Upper lobe of right lung (tissue), 1 donor: Measurements from ENCODE around the gene MYL5. TPM values are rescaled to one million over a fixed set of nuclear protein-coding genes. Genes with fewer than 3 reads are reported as not detected.

ENCODE experiments used
- ATAC-seq: fragments of 200-7000 bp; cut with Tn5 transposase; one replicate; pipeline ENCODE4 v1.9.1; 2020; ENCODE audit warnings: mild to moderate bottlenecking, moderate library complexity
- DNase-seq: peaks from one replicate; pipeline ENCODE4 v3.0.0-alpha.2; 2020
- H3K27ac ChIP-seq: fragments of 200-600 bp; one replicate; pipeline ENCODE4 v1.8.0; 2022
- H3K27me3 ChIP-seq: fragments of 200-600 bp; one replicate; pipeline ENCODE4 v1.8.0; 2022; ENCODE audit warnings: mild to moderate bottlenecking
- H3K36me3 ChIP-seq: fragments of 200-600 bp; one replicate; pipeline ENCODE4 v1.8.0; 2022
- H3K4me1 ChIP-seq: fragments of 200-600 bp; one replicate; pipeline ENCODE4 v1.8.0; 2022
- H3K4me3 ChIP-seq: fragments of 200-600 bp; one replicate; pipeline ENCODE4 v1.8.0; 2022; ENCODE audit warnings: mild to moderate bottlenecking
- H3K9me3 ChIP-seq: fragments of 200-600 bp; one replicate; pipeline ENCODE4 v1.8.0; 2022
- intact Hi-C: fragments of 100-400 bp; cut with DNase I; formaldehyde crosslinking; loops from one replicate; pipeline ENCODE4 v1.11.0; 2022
- total RNA-seq: library from RNA; stranded (reverse); fragmentation: NEBNext Ultra II Directional; extraction: Animal tissue kit (Norgen Biotek cat#: 25700); gene quantifications from one replicate; pipeline ENCODE4 v1.2.1, GENCODE V29; 2021
- TF ChIP-seq, protein P1 (sequence below): fragments of 200-600 bp; IDR thresholded peaks from one replicate; pipeline ENCODE4 v1.8.0; 2022; ENCODE audit warnings: antibody characterized with exemption
- donor health status: DM: no; HTN: yes; CAD: no; lungs with severe emphysema.

Gene MYL5
- total RNA-seq, 1 donor from 2014 or later = 9.7 TPM

GRCh38 chr4:684623-685327 lies 10.4 kb downstream of the MYL5 start:
- H3K36me3 ChIP-seq = no peaks in the 10 kb centered on the region
- no peaks in the 10 kb centered on the region for H3K27me3 ChIP-seq
- TF ChIP-seq, protein P1, sequence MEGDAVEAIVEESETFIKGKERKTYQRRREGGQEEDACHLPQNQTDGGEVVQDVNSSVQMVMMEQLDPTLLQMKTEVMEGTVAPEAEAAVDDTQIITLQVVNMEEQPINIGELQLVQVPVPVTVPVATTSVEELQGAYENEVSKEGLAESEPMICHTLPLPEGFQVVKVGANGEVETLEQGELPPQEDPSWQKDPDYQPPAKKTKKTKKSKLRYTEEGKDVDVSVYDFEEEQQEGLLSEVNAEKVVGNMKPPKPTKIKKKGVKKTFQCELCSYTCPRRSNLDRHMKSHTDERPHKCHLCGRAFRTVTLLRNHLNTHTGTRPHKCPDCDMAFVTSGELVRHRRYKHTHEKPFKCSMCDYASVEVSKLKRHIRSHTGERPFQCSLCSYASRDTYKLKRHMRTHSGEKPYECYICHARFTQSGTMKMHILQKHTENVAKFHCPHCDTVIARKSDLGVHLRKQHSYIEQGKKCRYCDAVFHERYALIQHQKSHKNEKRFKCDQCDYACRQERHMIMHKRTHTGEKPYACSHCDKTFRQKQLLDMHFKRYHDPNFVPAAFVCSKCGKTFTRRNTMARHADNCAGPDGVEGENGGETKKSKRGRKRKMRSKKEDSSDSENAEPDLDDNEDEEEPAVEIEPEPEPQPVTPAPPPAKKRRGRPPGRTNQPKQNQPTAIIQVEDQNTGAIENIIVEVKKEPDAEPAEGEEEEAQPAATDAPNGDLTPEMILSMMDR = no peak
- no peak for ATAC-seq
- intact Hi-C loops = no loop called here
- H3K4me1 ChIP-seq = peaks cover 44% of the 10 kb centered on the region
- no peak for DNase-seq
- H3K27ac ChIP-seq = no peak overlapping the region
- H3K4me3 ChIP-seq = no peak overlapping the region
- H3K9me3 ChIP-seq = no peaks in the 10 kb centered on the region

DNA sequence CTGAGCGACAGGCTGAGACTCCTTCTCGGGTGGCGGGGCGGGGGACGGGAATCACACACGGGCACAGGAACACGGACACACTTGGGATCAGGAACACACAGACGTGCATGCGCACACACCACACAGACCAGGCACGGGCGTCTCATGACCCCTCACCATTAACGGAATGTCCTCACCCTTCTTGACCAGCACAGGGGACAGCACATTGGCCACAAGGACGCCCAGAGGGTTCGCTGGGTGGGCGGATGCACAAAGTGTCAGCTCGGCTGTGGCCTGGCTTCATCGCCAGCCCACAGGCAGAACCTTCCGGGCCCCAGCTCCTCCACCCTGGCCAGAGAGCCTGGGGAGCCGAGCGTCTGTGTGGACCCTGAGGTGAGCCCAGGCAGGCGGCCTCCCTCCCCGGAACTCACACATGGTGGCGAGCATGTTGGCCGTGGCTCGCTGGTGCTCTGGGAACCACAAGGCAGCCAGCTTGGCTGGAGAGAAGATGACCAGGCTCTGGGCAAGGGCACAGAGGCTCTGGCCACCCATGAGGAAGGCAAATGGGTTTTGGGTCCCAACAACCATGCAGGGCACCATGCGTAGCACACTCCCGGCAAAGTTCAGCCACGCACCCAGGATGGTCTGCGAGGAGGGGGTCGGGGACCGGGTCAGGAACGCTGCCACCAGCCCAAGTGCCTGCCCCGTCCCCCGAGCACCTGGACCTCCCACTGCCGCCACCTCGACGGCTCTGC lies 11.5 kb downstream of the MYL5 start:
- intact Hi-C loops = no loop called here
- ATAC-seq (no peak), DNase-seq (no peak)
- TF ChIP-seq, protein P1 = no peak
- H3K9me3 ChIP-seq = no peaks in the 10 kb centered on the region
- no peaks in the 10 kb centered on the region for H3K36me3 ChIP-seq
- no peak overlapping the region for H3K27ac ChIP-seq
- peaks cover 40% of the 10 kb centered on the region for H3K4me1 ChIP-seq
- no peak overlapping the region for H3K4me3 ChIP-seq
- H3K27me3 ChIP-seq = no peaks in the 10 kb centered on the region

- Histone ChIP-seq H3K27me3 (no peaks in the 10 kb centered on the region), H3K27ac (peak overlapping the region; percentile 42), H3K36me3 (no peaks in the 10 kb centered on the region), H3K4me1 (peaks cover 35% of the 10 kb centered on the region), H3K4me3 (peak overlapping the region; percentile 67), H3K9me3 (no peaks in the 10 kb centered on the region)
- DNase-seq = peak; percentile 67
- TF ChIP-seq, protein P1 = no peak
- no peak for ATAC-seq
- intact Hi-C loops = no loop called here
Observed at GRCh38 chr4:686413-687040, 12.2 kb downstream of the MYL5 start.

DNA sequence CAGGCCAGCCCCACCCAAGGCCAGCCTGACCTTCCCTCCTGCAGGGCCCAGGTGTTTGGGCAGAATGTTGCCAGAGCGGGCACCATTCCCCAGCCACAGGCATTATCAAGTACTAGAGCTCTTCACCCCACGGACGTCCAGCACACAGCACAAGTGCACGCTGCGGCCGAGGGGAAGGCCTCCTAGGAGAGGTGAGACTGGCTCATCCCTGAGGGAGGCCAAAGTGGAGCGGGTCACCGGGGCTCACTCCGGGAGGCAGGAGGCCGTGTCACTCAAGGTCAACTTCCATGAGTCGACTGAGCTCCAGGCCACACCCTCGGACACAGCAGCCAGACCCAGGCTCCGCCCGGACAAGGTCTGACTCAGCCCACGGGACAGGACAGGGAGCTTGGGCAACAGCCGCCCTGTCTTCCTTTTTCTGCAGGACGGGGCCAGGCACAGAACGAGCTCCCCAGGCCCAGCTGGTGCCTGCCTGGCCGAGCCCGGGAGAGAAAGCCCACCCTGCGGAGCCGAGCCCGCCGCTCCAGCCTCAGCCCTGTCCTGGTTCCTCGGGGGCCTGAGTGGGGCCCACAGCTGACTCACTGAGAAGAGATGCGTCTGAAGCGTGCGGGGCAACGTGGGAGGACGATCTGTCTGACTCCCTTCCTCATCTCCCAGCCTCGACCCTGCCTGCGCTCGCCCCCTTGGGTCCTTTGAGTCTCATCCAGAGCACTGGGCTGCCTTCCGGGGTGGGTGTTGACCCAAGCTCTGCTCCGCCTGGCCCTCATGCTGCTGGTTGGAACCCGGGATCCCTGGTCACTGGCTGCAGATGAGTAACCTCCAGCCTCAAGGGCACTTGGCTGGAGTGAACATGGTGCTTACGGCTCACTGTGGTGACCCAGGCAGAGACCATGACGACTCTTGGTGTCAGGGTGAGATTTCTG lies 13.0 kb downstream of the MYL5 start:
- intact Hi-C loops = no loop called here
- Histone ChIP-seq H3K4me3 (peak overlapping the region; percentile 67), H3K27me3 (no peaks in the 10 kb centered on the region), H3K9me3 (no peaks in the 10 kb centered on the region), H3K36me3 (no peaks in the 10 kb centered on the region), H3K4me1 (peaks cover 35% of the 10 kb centered on the region), H3K27ac (peak overlapping the region; percentile 88)
- ATAC-seq = peak; percentile 83
- TF ChIP-seq, protein P1 = no peak
- DNase-seq = peak; percentile 93
